HG02642 (cell line): ENCODE measurements around the gene MYL6B.
"Not testable (repeated sequence)": the region's sequence is repeated elsewhere in the genome, so short reads cannot be mapped to it uniquely, and the experiment has no call there.

Source experiments
- ATAC-seq: cut with Tn5 transposase; IDR thresholded peaks from one replicate; pipeline ENCODE4 v1.9.1; 2021; ENCODE audit warnings: mild to moderate bottlenecking; ENCODE audit not compliant: unreplicated experiment, poor library complexity

MYL6B gene

DNA sequence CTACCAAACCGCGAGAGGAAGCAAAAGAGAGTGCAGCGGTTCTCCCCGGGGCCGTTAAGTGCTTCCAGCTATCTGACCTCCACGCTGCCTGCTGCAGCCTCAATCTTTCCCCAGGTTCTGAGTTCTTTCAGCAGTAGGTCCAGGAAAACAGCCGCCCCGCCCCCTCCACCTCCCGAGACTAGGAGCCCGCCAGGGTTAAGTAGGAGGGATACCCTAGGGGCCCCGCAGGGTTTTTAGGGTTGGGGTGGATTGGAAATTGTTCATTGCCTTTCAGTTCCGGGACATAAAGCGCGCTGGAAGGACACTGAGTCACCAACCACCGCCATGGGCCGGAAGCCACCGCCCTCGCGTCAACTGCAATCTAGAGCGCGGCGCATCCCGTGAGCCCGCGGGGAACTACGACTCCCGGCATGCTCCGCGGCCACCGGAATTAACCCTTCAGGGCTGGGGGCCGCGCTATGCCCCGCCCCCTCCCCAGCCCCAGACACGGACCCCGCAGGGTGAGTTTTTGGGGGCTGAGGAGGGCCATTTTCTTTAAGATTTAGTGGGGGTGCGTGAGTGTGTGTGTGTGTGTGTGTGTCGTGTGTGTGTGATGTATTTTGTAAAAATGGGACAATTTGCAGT is at the start of gene MYL6B:
Gene MYL6B, plus strand, starts transcription at position 456 of the 624 bp plus-strand sequence. CDS start 1,332 bp downstream, outside the sequence.
- peak; percentile 91 for ATAC-seq

- no peak for ATAC-seq
These were observed 49.7 kb upstream of the MYL6B start for GRCh38 chr12:56102683-56103065.

DNA sequence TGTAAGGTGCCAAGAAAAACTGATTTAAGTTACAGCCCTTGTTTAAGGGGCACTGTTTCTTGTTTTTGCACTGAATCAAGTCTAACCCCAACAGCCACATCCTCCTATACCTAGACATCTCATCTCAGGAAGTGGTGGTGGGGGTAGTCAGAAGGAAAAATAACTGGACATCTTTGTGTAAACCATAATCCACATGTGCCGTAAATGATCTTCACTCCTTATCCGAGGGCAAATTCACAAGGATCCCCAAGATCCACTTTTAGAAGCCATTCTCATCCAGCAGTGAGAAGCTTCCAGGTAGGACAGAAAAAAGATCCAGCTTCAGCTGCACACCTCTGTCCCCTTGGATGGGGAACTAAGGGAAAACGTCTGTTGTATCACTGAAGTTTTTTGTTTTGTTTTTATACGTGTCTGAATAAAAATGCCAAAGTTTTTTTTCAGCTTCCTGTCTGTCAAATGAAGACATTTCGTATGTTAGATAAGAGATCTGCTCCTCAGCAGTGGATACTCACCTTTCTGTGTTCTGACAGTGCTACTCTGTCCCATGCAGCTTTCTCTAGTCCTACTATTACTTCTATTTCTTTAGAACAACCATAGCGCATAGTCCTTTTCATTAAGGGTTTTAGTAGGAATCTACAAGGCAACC is 49.2 kb upstream of the MYL6B start:
- ATAC-seq, result no peak

GRCh38 chr12:56103823-56104108 is 48.6 kb upstream of the MYL6B start:
- ATAC-seq, result no peak

GRCh38 chr12:56104109-56104814 is 48.1 kb upstream of the MYL6B start, which contains the start of gene PA2G4:
Gene PA2G4, plus strand, starts transcription at chr12:56104559. Its CDS starts 179 bp downstream, at chr12:56104738.
- ATAC-seq, result peak; percentile 96

DNA sequence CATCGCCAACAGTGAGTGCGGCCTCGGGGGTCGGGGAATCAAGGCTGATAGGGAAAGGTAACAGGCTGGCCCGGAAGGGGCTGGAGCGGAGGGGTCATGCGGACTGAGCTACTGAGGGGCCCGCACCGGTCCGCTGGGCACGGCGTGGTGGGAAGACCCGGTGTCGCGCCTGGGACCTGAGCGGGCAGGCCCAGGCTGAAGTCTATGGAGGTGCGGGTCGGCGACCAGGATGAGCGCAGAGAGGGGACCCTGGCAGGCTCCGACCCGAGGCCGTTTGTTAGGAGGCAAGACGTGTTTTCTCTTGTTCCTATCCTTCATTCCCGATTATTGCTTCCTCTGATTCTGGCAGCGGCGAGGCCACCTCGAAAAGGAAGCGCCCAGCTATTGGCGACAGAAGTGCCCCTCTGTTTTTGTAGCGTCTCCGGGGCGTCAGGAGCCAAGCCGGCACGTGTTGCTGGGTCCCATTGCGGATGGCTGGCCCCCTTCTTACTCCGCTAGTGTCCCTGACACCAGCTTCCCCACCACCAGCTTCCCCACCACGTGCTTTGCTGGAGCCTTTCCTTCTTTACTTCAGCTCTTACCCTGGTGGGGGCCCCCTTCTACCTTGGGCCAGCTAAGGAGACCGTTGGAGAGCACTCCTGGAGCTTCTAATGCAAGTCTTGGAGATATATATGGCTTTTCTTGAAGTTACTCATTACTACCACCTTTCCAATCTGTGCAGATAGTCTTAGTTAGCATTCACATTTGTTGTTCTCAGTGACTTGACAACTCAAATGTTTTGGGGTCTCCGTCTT is 47.4 kb upstream of the MYL6B start:
- ATAC-seq, result peak; percentile 22

- ATAC-seq, result no peak
These were observed 46.8 kb upstream of the MYL6B start for GRCh38 chr12:56105609-56105902.

DNA sequence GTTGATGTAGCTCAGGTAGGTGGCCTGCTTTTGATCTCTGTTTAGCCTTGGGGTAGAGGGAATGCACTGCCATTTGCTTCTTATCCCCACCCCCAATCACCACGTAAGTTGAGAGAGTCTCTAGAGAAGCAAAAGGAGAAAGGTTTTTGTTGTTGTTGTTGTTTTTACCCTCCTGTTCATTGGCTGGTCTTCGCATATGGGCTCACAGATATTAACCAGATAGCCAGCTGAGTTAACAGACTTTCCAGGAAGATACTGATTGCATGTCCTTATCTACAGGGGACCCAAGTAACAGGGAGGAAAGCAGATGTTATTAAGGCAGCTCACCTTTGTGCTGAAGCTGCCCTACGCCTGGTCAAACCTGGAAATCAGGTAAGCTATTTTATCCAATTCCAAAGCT is 45.1 kb upstream of the MYL6B start:
- ATAC-seq, result no peak

GRCh38 chr12:56110571-56110970 is 41.8 kb upstream of the MYL6B start:
- ATAC-seq, result no peak

DNA sequence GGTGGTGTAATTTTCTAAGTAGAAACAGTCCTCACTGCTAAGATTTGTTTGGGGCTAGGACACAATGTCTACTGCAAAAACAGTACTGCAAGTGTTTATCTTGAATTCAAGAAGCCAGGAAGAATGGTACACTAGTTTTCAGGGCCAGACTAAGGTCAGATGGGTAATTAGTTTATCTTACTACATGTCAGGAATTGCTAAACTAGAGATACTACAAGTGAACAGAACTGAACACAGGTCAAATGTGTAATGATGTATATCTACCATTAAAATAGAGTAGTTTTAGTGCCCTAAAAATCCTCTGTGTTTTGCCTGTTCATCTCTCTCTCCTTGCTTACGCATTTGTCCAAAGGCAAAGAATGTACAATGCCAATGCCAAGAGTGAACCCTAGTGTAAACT is 38.3 kb upstream of the MYL6B start:
- no peak for ATAC-seq

DNA sequence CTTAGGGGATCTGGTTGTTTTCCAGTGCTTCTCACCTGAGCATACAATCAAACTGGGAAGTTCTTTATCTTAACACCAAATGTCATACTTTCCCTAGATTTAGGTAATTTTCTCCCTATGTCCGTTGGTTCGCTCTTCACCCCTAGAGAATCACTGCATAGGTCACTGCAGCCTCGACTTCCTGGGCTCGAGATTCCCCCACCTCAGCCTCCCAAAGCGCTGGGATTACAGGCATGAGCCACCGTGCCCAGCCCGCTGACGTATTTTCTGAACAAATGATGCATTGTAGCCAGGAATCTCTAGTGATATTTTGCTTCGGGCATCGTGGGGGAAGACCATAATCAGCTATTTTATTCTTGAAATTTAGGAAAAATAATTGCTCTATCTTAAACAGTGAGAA is 37.1 kb upstream of the MYL6B start:
- ATAC-seq, result no peak

DNA sequence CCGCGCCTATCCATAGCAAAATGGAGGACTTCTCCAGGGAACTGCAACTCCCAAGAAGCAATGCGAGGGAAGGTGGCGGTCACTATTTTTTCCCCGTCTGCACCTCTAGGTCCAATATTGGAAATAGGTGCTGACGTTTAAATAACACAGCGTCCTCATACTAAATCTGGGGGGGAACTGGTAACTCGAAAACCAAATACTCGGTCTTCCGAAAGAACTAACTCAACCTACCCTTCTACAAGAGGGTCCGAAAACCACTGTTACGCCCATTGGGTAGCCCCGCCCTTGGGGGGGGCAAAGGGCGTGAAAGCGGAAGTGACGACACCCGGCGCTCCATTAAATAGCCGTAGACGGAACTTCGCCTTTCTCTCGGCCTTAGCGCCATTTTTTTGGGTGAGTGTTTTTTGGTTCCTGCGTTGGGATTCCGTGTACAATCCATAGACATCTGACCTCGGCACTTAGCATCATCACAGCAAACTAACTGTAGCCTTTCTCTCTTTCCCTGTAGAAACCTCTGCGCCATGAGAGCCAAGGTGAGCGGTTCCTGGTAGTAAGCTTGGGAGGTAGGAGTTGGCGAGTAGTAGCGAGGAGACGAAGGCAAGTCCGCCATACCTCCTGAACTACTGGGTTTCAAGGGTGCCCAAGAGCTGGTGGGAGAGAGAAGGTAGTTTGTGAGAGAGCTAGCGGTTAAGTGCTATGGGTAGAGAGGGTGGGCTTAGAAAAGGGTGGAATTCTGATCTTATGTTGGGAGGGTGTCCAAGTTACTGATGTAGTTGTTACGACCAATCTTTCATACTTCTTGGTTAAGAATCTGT is 35.9 kb upstream of the MYL6B start, which contains the start of gene RPL41:
Gene RPL41, plus strand, starts transcription at position 367 of the 815 bp plus-strand sequence.
- ATAC-seq, result peak; percentile 47

GRCh38 chr12:56117082-56117706 is 35.2 kb upstream of the MYL6B start:
- ATAC-seq, result not testable (repeated sequence)

DNA sequence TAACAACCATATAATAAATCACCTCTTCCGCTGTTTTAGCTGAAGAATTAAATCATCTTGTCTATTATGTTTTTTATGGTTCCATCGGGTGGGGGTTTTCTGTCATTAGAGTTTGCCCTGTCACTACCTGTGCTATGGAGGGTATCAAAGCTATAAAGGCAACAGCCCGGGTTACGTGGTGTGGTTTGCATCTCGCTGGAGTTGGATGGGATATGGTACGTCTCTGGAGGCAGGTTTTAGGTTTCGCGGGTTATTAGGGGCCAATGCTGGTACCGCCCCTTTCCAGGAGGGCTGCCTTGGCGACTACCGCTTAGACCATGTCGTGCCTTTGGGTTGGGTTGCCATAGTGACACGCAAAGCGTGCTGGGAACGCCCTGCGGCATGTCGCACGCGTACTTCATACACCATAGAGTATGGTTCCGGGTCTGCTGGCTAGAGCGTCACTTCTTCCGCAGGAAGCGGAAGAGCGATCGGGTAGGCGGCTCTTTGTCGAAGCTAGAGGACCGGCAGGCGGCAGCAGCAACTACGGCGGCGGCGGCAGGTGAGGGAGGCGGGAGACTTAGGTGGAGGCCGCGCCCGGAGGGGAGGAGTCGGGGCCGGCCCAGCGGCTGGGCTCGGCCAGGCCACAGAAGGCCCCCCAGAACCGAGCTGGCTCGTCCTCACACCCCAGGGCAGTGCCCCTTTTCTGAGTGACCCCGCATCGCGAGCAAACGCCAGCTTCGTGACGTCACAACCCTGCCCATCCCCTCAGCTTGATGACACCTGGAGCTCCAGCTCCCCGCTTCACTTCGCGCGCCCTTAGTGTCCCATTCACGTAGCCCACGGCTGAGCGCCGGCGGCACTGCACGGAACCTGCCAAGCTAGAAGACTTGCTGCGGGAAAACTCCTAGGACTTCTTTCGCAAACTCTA is 34.4 kb upstream of the MYL6B start, which contains the start of gene ZC3H10:
Gene ZC3H10, plus strand, starts transcription at position 489 of the 910 bp plus-strand sequence. CDS start 2,297 bp downstream, outside the sequence.
- ATAC-seq, result peak; percentile 84

DNA sequence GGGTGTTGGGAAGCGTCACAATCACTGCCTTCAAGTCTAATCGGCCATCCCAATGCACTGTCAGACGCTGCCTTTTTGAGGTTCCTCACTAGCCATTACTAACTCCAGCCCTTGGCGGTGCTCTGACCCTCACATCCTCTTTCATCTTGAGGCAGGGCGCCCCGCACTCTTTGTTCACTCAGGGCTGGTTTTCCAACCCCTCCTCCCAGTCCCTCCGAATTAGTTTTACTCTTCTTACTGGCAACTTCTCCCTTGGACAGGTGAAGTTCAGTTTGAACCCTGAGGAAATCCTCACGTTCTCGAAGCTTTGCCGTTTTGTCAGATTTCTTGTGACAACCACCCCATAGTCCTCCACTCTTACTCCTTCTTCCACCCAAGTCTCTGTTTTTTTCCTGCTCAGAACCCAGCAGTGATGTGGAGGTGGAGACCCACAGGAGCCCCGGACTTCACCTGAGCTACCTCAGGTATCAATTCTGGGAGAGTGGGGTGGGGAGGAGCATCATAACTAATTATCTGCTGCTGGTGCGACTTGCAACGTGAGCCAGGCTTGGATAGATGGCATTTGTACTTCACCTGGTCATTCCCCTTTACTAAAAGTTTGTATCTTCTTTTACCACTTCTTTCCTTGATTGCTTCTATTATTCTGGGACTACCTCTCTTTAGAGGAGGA is 33.6 kb upstream of the MYL6B start:
- no peak for ATAC-seq

DNA sequence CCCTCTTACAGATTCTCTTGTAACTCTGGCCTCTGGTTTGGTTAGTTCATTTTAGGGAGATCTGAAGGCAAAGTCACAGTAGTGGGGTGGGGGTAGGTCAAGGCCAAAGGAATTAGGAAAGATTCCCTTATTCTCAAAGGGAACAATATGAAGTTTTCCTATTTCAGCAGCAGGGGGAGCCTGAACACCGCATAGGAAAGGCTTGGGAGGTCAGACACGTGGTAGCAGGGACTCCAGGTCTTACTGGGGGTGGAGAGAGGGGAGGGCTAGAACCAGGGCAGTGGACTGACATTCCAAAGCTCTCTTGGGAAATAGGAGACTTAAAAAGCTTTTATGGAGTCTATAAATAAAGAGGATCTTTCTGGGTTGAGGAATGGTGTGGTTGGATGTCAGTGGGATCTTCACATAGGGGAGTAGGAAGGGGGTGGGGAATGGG is 33.0 kb upstream of the MYL6B start:
- no peak for ATAC-seq

GRCh38 chr12:56120158-56120846 is 32.1 kb upstream of the MYL6B start:
- ATAC-seq, result no peak
